22Rv1 (cell line): ENCODE measurements around the gene TP53INP2.

Source experiments
- H3K27ac ChIP-seq: fragments of 450-650 bp; 2 replicates; pipeline ENCODE4 v1.5.1; 2017
- CTCF ChIP-seq: fragments of 450-650 bp; IDR thresholded peaks from 2 replicates; pipeline ENCODE4 v1.5.1; 2017; ENCODE audit warnings: mild to moderate bottlenecking
- ZFX ChIP-seq: fragments of 450-650 bp; IDR thresholded peaks from 2 replicates; pipeline ENCODE4 v1.6.1; 2017; ENCODE audit warnings: antibody characterized with exemption, borderline replicate concordance

TP53INP2 gene

GRCh38 chr20:34675993-34676641 lies 28.0 kb upstream of the TP53INP2 start:
- peak overlapping the region; percentile 81 for H3K27ac ChIP-seq
- TF ChIP-seq CTCF (no peak), ZFX (no peak)

GRCh38 chr20:34676642-34677373 lies 27.3 kb upstream of the TP53INP2 start, which contains the start of gene PIGU:
PIGU (minus strand) TSS chr20:34677092; CDS start chr20:34677085, 7 bp downstream.
- H3K27ac ChIP-seq, result peak within 1 kb of the TSS; percentile 81
- no peak; the same call in 1 of the 2 replicates for TF ChIP-seq CTCF
- TF ChIP-seq ZFX, result no peak

GRCh38 chr20:34680586-34681175 lies 23.5 kb upstream of the TP53INP2 start:
- TF ChIP-seq ZFX, result no peak
- TF ChIP-seq CTCF, result no peak
- no peak overlapping the region for H3K27ac ChIP-seq

- TF ChIP-seq ZFX, result no peak
- no peak for TF ChIP-seq CTCF
- no peak overlapping the region for H3K27ac ChIP-seq
Measured at GRCh38 chr20:34683667-34684066, 20.5 kb upstream of the TP53INP2 start.

GRCh38 chr20:34689486-34689885 lies 14.7 kb upstream of the TP53INP2 start:
- no peak for TF ChIP-seq CTCF
- TF ChIP-seq ZFX, result no peak
- H3K27ac ChIP-seq, result no peak overlapping the region

GRCh38 chr20:34691838-34692237 lies 12.3 kb upstream of the TP53INP2 start:
- H3K27ac ChIP-seq, result no peak overlapping the region
- TF ChIP-seq CTCF, result no peak
- TF ChIP-seq ZFX, result no peak

- TF ChIP-seq CTCF (no peak), ZFX (no peak)
- H3K27ac ChIP-seq, result no peak overlapping the region
Measured at GRCh38 chr20:34693414-34693813, 10.7 kb upstream of the TP53INP2 start.
